ENCODE results near the gene LGR4.
"Not testable (repeated sequence)": the region's sequence is repeated elsewhere in the genome, so short reads cannot be mapped to it uniquely, and the experiment has no call there.

LGR4 gene, protein sequence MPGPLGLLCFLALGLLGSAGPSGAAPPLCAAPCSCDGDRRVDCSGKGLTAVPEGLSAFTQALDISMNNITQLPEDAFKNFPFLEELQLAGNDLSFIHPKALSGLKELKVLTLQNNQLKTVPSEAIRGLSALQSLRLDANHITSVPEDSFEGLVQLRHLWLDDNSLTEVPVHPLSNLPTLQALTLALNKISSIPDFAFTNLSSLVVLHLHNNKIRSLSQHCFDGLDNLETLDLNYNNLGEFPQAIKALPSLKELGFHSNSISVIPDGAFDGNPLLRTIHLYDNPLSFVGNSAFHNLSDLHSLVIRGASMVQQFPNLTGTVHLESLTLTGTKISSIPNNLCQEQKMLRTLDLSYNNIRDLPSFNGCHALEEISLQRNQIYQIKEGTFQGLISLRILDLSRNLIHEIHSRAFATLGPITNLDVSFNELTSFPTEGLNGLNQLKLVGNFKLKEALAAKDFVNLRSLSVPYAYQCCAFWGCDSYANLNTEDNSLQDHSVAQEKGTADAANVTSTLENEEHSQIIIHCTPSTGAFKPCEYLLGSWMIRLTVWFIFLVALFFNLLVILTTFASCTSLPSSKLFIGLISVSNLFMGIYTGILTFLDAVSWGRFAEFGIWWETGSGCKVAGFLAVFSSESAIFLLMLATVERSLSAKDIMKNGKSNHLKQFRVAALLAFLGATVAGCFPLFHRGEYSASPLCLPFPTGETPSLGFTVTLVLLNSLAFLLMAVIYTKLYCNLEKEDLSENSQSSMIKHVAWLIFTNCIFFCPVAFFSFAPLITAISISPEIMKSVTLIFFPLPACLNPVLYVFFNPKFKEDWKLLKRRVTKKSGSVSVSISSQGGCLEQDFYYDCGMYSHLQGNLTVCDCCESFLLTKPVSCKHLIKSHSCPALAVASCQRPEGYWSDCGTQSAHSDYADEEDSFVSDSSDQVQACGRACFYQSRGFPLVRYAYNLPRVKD

DNA sequence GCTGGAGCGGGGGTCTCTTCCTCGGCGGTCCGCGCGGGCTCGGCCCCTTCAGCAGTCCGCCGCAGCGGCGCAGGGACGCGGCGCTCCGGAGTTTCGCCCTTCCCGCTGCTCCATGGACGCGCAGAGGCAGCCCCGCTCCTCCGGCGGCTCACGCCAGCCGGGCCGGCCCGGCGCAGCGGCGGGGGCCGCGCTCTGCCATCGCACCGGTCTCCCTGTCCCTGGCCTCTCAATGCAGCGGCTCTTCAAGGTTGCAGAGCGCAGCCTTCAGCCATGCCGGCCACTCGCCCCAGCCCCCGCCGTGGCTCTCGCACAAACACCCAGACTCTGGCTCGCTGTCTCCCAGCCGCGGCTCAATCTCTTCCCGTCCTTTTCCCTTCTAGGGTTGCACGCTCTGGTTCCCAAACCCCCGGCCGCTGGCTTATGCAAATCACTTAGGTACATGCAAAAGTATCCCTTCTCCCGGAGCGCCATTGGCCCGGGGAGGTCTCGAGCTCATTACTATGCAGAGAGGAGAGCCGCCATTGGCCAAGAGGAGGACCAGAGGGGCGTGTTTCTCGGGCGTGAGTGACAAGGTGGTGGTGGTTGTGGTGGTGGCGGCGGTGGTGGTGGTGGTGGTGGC, at the start of gene LGR4:
Gene LGR4 (minus strand): TSS at position 393 of the 619 bp plus-strand sequence. CDS start 488 bp downstream, outside the sequence.
- peak; percentile 49 for DNase-seq

DNA sequence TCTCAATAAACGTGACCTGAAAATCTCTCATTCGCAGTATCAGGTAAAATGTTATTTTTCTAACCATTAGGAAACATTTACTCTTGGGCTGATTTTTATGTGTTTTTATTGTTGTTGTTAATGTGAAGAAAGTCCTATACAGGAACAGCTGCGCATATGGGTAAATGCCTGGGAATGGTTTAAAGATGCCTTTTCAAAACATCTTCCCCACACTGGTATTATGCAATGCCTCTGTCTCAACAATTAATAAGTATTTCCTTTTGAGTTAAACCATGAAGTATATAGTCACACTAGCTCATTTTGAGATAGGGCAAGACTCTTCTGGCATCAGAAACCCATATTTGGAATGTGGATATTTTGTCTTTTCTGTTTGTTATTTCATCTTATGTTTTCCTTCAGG, 47.6 kb upstream of the LGR4 start:
- no peak for DNase-seq

DNA sequence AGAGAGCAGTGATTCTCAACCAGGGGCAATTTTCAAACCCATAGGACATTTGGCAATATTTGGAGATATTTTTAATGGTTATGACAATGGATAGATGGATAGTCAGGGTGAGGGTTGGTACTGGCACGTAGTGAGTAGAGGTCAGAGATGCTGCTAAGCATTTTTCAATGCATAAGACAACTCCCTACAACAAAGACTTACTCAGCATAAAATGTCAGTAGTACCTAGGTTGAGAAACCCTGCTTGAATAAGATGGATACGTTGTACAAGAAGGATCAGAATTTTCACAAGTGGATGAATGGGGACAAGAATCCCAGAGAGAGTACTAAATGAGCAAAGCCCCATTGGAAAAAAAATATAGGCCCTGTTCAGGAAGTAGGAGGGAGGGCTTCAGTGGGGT, 45.9 kb upstream of the LGR4 start:
- no peak for DNase-seq

DNA sequence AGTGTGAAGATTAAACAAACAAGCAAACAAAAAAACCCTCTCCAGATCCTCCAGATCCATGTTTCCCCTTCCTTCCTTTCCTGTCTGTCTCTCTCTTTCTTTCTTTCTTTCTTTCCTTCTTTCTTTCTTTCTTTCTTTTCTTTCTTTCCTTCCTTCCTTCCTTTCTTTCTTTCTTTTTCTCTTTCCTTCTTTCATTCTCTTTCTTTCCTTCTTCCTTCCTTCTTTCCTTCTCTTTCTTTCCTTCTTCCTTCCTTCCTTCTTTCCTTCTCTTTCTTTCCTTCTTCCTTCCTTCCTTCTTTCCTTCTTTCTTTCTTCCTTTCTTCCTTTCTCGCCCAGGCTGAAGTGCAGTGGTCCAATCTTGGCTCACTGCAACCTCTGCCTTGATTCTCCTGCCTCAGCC, 44.9 kb upstream of the LGR4 start:
- DNase-seq: not testable (repeated sequence)

DNA sequence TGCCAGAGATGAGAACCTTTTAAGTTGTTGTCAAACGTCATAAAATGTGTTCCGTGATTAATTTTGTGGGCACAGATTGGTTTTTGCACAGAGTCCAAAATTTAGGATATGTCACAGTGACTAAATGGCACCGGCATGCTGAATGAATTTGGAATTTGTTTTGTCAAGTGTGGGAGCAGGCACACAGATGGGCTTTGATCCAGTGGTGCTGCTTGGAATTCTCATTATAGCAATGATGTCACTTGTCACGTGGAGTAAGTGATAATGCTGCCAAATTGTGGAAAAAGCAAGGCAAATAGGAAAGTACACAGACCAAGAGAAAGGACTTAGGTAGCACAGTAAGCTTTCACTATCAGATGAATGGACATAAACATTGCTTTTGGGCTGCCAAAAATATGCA, 42.0 kb upstream of the LGR4 start:
- no peak for DNase-seq

DNA sequence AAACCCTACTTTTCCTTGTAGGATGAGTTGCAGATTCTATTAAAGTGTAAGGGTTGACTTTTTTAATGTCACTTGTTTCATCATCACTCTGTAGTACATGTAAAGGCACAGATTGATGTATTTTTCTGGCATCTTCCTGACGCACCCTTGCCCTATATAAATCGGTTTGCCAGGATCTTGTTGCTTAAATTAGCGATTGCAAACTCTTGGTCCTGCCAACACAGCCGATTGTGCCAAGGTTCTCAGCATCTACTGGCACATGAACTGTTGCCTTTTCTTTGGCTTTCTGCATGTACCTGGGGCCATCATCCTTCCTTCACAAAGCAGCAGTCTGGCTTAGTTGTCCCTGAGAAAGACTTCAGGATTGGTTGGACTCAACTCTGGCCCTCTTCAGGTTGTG, 41.5 kb upstream of the LGR4 start:
- DNase-seq: no peak

DNA sequence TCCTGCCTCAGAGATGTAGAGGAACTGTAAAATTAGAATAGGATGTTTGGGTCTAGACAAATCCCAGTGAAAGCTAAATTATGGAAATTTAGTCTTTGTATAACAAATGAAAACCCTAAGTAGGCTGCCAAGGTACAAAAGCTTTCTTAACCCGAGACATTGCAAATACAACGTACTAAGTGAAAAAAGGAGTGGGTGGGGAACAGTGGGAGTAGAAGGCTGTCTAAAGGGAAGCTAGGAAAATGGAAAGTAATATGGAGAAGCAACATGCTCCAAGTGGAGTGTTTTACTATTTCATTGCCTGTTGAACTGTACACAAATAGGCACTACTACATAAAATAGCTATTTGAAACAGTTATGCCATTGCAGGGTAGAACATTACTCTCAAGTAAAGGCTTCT, 40.8 kb upstream of the LGR4 start:
- no peak for DNase-seq

DNA sequence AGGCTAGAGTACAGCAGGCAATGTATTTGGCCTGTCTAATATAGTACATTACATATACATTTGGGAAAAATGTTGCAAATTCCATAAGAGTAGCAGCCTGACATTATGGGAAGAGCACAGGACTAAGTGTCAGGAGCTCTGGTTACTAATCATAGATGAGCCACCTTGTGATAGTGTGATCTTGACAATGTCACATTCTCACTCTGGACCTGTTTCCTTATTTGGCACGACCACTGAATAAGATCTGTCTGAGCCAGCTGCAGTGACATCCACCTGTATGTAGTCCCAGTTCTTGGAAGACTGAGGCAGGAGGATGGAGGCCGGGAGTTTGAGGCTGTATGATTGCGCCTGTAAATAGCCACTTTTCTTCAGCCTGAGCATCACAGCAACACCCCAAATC, 39.6 kb upstream of the LGR4 start:
- DNase-seq: no peak

DNA sequence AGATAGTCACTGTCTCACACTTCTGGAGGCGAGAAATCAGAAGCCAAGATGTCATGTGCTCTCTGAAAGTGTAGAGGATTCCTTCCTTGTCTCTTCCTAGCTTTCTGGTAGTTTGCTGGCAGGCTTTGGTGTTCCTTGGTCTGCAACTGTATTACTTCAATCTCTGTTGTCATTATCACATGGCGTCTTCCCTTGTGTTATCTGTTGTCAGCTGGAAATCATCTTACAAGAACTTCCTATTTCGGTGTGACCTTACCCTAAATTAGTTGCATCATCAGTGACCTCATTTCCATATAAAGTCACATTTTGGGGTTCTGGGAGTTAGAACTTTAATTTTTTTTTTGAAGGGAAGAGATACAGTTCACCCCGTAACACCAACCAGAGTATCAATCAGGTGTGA, 37.3 kb upstream of the LGR4 start:
- no peak for DNase-seq

DNA sequence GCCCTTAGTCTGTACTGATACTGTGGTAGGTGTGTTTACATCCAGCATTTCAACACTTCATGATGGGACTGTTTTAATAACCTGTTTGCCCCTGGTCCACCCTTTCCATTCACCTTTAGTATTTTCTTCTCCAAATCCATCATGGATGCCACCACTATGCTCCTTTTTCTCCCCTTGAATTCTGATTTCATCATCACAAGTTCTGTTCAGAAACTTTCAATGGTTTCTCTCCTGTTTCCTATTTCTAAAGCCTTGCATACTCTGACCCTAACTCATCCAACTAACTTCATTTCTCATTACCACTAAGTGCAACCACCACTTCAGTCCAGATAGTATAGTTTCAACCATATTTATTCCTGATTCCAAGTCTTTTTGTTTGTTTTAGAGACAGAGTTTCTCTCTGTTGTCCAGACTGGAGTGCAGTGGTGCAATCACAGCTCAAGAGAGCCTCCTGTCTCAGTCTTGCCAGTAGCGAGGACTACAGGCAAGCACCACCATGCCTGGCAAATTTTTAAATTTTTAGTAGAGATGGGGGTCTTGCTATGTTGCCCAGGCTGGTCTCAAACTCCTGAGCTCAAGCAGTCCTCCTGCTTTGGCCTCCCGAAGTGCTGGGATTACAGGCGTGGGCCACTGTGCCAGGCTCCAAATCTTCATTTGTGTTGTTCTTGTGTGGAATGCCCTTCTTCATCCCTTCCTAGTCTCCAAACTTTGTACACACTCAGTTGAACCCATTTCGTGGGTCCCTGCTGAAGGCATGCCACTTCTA, 35.1 kb upstream of the LGR4 start:
- no peak for DNase-seq

DNA sequence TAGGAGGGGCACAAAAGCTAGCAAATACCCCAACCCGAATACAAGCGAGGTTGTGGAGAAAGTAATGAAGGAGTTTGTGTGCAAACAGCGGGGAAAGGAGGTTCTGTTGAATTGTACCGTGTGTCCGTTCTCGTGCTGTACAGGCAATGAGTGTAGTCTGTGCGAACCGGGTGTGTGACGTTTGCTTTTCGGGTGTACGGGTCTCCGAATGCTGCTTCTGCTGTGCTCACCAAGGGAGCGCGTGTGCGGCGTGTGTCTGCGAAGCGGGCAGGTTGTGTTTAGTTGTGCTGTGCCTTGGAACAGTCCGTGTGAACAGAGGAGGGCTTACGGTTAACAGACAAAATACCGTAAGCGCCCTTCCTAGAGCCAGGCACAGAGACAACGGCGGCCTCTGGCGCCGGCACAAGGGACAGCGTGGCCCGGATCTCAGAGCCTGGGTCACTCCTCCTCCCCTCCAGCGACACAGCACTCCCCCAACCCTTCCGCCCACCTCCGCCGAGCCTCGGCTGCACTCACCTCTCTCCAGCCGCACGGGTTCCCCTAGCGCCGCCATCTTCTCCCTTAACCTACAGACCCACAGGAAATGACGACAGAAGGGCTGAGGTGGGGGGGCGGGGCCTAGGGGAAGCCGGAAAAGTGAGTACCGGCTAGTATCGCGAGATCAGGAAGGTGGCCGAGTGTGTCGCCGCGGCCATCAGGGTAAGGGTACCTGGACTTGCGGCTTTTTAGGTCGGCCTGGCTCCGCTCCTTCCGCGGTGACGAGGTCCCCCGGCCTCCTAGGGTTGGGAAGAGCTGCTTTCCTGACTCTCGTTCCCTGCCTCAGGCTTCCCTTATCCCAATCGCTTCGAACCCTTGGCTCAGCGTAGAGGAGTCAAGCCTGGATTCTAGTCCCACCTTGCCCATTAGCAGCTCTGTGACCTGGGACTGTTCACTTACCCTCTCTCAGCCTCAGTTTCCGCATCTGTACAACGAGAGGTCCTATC, 33.9 kb upstream of the LGR4 start, which contains the start of gene LIN7C:
Gene LIN7C (minus strand): TSS at position 570 of the 983 bp plus-strand sequence. CDS start 17 bp downstream, at position 553.
- peak; percentile 80 for DNase-seq

DNA sequence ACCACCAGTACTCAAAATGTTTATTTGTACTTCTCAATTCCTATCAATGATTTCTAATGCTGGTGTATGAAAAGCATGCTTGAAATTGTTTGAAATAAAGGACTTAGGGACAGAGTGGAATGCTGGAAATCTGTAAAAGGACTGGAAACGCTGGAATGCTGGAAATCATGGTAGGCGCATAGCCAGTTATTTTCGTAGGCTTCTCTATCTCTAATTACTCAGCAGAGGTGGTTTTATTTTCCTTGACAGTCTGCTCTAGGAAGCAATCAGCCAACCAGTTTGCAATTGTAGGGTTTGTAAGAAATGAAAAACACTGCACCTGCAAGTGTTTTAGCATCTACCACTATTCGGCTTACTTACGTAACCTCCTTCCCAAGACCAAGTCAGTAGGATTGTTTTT, 33.2 kb upstream of the LGR4 start:
- DNase-seq: no peak

DNA sequence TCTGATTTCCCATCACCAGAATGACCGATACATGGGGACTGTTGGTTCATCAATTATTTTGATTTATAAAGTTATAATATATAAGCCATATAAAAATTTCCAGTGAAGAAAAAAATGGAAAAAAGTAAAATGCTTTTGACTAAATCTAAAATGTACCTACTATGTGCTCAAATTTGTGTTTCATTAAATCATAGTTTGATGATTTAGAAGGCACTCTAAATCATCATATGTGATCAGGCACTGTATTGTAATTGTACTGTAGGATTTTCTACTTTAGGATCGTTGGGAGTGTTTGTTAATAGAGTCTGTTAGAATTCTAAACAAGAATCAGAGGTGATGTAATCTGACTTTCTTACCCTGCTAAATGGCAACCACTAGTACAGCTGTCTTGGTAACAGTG, 31.6 kb upstream of the LGR4 start:
- DNase-seq: no peak

DNA sequence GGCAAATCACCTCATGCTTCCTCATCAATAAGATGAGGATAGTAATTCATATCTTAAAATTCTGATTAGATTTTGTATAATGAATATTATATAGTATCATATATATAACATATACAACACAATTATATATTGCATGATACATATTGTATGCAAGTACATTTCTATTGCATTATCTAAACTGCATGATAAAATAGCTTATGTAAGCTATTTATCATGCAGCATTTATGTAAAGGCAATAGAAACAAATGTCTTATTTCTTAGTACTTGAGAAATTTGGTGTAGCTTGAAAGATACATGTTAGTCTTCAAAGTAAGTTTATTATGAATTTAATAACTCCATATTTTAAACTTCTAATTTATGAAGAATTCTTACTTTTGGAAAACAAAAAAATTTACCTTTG, 28.5 kb upstream of the LGR4 start:
- no peak for DNase-seq

DNA sequence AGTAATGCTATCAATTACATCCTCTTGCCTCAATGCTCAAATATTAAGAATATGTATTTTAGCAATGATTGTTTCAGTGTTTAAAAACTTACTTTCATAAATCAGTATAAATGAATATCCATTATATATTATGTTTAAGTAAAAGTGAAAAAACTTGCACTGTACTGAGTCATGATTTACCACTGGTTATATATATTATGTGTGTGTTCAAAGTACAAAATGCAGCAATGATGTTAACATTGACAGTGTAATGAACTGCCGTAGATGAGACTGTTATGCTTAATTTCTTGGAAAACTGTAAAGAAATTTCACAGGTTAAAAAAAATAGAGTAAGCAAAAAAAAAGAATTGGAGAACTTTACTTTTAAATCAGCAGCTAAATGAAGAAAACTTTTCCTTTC, 25.3 kb upstream of the LGR4 start:
- no peak for DNase-seq

DNA sequence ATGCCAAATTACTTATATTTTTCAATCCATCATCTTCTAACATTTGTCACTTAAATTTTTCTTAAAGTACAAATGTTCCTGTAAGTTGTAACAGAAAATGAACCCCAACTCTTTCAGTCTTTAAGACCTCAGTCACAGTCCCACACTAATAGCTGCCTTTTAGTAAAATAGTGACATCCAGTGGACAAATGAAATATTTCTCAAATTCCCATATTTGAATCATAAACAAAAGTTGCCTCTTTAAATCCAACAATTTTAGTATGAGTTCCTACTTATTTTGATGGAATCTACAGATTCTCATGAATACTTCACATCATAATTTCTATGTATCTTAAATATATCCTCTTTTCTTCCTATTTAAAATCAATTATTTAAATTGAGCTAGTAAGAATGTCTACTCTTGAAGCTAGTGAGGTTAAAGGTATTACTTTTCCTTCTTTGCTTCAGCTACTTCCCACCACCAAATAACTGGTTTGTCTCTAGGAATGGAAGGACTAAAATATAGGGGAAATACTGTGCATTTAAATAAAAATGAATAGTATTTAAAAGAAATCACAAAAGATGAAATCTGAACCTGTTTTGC, 24.8 kb upstream of the LGR4 start:
- DNase-seq: no peak

DNA sequence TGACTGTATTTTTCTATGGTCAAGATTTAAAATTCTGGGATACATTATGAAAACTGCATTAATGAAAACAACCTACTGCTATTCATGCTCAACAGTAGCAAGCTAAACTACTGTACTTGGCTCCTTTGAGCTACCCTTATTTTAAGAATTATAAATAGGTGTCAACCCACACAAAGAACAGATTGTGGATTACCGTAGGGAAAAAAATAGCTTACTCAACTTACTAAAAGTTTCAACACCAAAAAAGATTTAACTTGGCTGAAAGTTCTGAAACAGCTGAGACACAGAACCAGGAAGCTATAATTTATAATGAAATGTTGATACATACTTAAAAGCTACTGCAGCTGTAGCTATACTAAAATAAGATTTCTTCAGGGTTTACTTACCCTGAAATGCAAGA, 23.9 kb upstream of the LGR4 start:
- no peak for DNase-seq

DNA sequence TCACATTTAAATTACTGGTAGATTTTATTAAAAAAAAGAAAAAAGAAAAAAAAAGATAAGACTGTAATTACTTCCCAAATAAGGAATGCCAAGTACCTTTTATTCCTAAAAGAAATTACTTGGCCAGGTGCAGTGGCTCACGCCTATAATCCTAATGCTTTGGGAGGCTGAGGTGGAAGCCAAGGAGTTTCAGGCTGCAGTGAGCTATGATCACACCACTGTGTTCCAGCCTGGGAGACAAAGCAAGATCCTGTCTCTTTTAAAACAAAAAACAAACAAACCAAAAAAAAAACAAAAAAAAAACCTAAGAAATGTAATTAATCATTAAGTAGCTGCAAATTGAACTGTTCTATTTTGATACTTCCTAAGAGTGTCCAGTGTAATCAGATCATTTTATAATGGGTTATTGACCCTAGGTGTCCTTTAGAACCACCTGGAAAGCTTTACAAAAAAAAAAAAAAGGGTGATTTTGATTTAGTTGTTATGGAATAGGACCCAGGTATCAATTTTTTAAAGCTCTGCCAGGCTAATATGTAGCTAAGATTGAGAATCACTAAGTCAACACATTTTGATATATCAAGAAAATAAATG, 23.2 kb upstream of the LGR4 start:
- DNase-seq: no peak

DNA sequence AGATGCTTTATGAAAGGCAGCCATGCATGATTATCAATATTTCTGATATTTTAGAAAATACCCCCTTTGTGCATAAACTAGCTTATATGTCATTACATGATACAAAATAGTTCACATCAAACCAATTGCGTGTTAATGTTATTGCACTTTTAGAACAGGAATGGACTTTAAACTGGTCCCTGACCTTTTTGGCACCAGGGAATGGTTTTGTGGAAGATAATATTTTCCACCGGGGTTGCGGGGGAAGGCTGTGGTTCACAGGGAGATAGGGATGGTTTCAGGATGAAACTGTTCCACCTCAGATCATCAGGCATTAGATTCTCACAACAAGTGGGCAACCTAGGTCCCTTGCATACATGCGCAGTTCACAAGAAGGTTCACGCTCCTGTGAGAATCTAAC, 16.5 kb upstream of the LGR4 start:
- no peak for DNase-seq

DNA sequence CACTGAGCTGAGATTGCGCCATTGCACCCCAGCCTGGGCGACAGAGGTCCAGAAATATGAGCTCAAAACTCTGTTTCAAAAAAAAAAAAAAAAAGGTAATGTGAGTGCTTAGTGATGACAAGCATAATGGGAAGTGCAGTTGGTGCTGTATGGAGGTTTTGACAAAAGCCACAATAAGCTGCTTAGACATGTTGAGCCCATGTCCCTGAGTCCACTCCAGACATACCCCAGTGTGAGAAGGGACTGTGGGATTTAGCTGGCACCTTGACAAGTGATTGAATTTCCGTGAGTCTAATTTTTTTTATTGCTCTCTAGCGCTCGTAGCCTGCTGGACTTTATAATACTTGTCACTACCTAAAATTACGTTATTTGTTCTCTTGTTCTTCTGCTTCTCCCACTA, 15.1 kb upstream of the LGR4 start:
- DNase-seq: no peak

Data from activated CD4-positive, CD25-positive, alpha-beta regulatory T cell treated with anti-CD3 and anti-CD28 coated beads, Interleukin-2, amount 50 U/mL, for 72 hours (primary cell).